COLO829 (cell line): ENCODE results near the gene ESYT3.

Experiments
- DNase-seq: peaks from one replicate; pipeline ENCODE4 v3.0.0; 2012; ENCODE audit warnings: low spot score

Gene ESYT3

DNA sequence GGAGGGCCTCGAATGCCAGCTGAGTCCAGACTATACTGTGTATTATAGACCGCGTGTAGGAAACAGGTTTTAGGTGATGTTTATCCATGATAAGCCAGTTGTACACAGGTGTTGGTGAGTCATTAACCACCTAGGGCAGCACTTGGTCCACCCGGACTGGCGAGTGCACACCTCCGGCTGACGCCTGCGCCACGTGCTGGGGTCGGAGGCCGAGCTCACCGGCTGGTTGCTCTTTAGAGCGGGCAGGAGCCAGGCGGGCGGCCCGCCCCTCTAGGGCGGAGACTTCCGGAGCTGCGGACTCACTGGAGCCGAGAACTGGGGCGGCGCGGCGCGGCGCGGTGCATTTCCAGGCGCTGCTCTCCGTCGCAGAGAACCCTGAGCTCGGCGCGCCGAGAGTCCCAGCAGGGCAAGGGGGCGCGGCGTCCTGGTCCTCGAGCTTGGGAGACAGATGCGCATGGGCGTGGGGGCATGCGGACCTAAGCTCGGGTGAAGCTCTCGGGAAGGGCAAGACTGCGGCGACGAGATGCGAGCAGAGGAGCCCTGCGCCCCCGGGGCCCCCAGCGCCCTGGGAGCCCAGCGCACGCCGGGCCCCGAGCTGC, at the start of gene ESYT3:
TSS of gene ESYT3 (plus strand) at position 341 of the 599 bp plus-strand sequence. CDS start at position 524, 183 bp downstream.
- DNase-seq, result no peak

DNA sequence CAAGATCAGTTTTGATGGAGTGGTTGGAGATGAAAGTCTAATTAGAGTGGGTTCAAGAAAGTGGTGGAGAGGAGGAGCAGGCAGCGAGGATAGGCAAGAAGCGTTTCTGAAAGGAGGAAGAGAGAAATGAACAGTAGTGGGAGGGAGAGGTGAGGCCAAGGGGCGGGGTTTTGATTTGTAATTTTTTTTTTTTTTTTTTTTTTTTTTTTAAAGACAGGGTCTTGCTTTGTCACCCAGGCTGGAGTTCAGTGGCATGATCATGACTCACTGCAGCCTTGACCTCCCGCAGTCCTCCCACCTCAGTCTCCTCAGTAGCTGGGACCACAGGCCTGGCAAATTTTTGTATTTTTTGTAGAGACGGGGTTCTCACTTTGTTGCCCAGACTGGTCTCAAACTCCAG, 49.4 kb upstream of the ESYT3 start:
- DNase-seq, result peak; percentile 77

GRCh38 chr3:138389144-138389601, 45.2 kb upstream of the ESYT3 start:
- no peak for DNase-seq

GRCh38 chr3:138389841-138390581, 44.4 kb upstream of the ESYT3 start:
- peak; percentile 64 for DNase-seq

DNA sequence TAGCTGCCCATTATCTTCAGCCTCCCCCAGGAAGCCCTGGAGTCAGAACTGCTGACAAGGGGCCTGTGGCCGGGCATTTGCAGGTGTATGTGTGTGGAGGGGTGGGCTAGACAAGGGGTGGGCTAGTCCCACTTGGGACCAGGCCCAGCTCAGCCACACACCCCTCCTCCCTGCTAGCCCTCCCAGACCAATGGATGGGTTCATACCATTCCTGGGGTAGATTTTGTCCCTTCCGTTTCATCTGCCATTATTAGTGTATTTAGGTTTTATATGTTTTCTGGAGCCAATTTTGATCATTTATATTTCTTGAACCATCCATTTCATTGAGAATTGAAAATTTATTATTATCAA, 43.9 kb upstream of the ESYT3 start:
- no peak for DNase-seq

- DNase-seq, result no peak
These were observed 40.3 kb upstream of the ESYT3 start for GRCh38 chr3:138394156-138394555.

- no peak for DNase-seq
These were observed 39.7 kb upstream of the ESYT3 start for GRCh38 chr3:138394686-138395085.

- DNase-seq, result no peak
These were observed 38.3 kb upstream of the ESYT3 start for GRCh38 chr3:138395865-138396751.

GRCh38 chr3:138396752-138397410, 37.5 kb upstream of the ESYT3 start:
- DNase-seq, result no peak

DNA sequence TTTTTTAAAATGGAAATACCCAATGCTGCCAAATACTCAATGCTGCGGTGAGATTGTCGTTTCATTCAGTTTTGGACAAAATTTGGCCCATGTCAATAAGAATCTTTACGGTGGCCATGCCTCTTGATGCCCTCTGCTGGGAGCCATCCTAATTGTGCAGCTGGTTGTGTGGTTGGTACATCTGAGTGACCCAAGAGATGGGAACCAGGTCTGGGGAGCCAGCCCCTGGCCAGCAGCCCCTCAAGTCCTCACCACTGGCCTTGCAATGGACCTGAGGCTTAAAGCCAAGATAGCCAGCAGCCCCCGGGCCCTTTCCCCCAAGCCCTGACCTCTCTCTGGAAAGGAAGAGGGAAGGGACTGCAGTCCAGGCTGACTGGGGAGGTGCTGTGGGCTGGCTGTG, 36.4 kb upstream of the ESYT3 start:
- DNase-seq, result no peak

DNA sequence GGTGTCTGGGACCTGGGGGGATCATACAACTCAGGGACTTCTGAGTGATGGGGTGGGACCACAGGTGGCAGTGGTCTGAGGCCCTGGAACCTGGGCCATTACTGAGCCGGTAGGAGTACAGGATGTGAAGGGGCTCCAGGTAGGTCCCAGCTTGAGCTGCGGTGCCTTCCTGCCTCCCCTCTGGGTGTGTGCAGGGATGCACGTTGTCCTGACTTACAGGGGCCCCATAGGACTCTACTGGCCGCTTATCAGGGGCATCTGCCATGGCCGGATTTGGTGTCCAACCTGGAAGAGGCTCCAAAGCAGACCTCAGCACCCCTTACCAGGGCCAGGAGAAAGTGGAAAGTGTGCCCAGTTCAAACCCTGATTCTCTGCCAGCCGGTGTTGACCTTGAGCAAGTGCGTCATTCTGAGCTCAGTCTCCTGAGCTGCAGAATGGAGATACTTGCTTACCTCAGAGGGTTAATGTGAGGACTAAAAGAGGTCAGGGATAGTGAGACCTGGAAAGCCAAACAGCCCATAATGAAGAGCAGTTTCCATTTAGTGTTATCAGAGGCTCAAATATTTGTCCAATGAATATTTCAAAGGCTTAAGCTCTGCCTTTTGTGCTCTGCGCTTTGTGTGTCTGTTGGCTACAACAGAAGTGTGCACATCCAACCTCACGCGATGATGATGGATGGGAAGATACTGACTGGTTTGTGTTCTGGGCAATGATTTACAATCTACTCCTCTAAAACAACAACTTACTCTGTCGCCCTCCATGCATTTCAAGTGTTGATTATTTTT, 35.4 kb upstream of the ESYT3 start:
- no peak for DNase-seq

DNA sequence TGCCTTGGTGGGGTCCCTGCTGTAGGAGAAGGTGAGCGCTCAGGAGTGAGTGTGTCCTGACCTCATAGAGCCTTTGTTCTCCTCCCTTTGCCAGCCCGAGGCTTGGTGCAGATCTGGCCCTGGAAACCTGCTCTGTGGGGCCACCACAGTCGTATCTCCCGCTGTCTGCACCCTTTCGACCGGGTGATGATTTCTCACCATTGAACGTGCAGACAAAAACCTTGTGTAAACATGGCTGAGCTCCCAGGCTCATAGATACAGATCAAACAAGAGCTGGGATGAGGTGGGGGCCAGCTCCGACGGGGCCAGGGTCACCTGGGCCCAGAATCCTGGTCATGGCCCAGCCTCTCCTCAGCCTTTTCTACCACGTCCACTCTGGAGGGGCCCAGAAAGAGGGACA, 34.6 kb upstream of the ESYT3 start:
- DNase-seq, result no peak

DNA sequence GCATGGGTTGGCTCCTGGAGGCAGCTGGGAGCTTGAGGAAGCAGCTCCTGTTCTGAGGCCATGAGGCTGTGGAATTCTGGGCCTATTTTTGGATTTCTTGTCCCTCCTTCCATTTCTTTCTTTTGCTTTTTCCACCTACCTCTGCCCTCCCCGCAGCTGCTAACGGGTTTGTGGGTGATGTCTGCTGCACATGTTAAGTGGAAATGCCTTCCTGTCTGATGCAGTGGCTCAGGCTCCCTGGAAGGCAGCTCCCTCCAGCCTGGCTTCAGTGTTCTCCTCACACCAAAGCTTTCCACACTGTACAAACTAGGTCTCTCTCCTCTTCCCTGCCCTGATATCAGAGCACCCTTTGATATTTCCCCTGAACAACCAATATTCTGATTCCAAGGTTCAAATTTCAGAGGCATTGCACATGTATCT, 33.8 kb upstream of the ESYT3 start:
- DNase-seq, result no peak

- DNase-seq, result no peak
These were observed 32.6 kb upstream of the ESYT3 start for GRCh38 chr3:138401834-138402233.

DNA sequence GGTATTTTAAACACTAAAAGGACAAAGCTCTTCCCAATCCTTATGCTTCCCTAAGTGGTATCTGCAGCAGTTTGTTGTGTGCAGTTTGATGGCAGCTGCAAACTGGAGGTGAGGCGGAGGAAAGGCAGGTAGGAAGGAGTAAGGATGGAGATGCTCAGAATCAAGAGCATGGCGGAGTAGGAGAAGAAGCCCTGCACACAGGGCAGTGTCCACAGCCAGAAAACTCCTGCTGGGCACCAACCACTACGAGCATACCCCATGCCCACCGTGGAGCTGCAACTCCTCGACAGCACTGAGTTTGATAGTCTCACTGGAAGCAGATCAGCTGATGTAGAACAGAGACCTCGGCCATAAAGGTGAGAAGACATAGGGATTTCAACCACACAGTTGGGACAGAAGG, 30.3 kb upstream of the ESYT3 start:
- DNase-seq, result no peak

DNA sequence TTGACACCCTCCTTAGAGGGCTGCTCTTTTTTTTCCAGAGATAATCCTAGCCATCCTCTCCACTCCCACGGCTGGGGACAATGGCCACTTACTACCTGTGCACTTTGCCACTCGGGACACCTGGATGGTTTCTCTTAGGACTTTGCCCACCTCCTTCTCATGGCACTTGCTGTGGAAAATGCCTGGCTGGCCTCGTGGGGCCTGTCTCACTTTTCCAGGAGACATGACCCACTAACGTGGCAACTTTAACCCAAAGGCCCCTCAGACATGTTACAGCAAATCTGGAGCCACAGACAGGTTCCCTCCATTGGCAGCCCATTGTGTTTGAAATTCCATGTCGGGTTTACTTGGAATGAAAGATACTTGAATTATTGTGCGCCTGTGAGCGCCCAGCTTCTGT, 29.4 kb upstream of the ESYT3 start:
- DNase-seq, result no peak

- no peak for DNase-seq
These were observed 28.9 kb upstream of the ESYT3 start for GRCh38 chr3:138405486-138405885.

DNA sequence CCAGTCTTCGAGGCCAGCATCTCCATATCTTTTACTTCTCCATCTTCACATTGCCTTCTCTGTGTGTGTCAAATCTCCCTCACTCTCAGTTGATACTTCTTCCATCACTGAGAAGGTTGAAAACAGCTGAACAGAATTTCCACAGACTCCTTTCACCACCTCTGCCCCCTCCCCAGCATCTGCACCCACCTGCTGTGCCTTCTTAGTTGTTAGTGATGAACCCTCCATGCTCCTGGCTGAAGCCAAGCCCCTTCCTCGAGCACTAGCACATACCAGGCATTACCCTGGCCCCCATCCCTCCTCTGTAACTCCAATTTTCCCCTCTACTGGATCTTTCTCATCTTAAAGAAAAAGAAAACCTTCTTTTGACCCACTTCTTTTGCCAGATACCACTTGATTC, 27.8 kb upstream of the ESYT3 start:
- no peak for DNase-seq

DNA sequence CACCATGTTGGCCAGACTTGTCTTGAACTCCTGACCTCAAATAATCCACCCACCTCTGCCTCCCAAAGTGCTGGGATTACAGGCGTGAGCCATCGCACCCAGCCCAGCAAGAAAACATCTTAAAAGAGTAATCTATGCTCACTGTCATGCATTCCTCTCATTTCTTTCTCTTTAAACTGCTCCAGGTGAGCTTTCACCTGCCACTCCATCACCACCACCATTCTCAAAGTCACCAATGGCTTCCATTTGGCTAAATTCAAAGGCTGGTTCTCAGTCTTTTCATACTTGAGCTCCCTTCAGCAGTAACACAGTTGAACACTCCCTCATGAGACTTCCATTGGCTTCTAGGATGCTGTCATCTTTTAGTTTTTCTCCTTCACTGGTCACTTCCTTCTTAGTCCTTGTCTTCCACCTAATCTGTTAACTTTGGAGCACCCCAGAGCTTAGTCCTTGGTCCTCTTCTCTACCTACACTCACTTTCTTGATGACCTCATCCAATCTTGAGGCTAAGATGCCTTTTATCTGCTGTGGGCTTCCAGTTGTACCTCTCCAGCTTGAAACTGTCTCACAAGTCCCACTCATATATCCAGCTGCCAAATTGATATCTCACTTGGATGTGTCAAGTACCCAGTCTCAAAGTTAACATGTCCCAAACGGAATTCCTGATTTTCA, 27.0 kb upstream of the ESYT3 start:
- no peak for DNase-seq

- DNase-seq, result no peak
These were observed 25.5 kb upstream of the ESYT3 start for GRCh38 chr3:138408751-138409570.
